NCI-H82 (cell line): ENCODE data around the gene STIM2.
A peak's percentile ranks its signal among the peaks of the same experiment; 100 is the strongest.

Experiments used
- DNase-seq: peaks from one replicate; lab custom pipeline; 2025; lab: John Stamatoyannopoulos, UW

STIM2 gene

GRCh38 chr4:26837993-26838842 is 22.4 kb upstream of the STIM2 start:
- DNase-seq: peak; percentile 11

GRCh38 chr4:26839016-26839415 is 21.6 kb upstream of the STIM2 start:
- DNase-seq: no peak

DNA sequence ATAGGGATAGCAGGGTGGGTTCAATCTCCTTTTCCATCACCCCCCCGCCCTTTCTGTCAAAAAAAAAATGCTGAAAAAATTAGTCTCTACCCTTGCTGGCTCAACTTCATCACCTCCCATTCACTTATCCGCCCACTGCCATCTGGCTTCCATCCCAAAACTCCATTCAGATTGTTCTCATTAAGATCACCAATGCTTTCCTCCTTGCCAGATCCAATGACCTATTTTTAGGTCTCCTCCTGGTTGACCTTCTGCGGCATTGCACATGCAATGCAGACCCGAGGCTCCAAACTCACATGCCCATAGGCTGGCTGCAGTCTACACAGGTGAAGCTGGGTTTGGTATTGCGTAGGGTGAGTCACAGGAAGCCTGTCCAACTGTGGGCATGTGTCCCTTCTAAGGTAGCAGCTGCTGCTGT is 21.1 kb upstream of the STIM2 start:
- DNase-seq: peak; percentile 83

DNA sequence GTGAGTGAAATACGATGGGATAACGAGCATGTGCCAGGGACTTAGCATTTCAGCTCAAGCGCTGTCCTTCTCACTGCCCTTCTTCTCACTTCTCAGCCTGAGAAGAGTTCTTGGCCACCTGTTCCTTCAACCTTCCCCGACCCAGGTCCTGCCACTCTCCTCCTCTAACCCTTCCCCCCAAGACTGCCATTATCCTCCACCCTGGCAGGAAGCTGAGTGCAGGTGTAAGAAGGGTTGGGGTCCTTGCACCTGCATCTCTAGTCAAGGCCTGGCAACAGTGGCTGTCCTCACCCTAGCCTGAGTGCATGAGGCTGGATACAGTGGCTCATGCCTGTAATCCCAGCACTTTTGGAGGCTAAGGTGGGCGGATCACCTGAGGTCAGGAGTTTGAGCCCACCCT is 19.9 kb upstream of the STIM2 start:
- no peak for DNase-seq

- DNase-seq: no peak
These were observed 17.7 kb upstream of the STIM2 start for GRCh38 chr4:26842911-26843310.

GRCh38 chr4:26850528-26850927 is 10.1 kb upstream of the STIM2 start:
- no peak for DNase-seq

DNA sequence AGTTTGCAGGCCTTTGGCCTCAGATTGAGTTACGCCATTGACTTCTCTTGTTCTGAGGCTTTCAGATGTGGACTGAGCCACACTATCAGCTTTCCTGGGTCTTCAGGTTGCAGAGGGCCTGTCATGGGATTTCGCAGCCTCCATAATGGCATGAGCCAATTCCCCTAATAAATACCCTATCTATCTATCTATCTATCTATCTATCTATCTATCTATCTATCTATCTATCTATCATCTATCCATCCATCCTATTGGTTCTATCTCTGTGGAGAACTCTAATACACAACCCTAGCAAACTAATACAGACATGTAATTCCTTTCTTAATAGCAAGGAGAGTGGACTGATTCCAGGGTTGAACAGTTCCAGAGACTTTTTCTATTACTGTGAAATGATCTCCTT is 9.5 kb upstream of the STIM2 start:
- no peak for DNase-seq

DNA sequence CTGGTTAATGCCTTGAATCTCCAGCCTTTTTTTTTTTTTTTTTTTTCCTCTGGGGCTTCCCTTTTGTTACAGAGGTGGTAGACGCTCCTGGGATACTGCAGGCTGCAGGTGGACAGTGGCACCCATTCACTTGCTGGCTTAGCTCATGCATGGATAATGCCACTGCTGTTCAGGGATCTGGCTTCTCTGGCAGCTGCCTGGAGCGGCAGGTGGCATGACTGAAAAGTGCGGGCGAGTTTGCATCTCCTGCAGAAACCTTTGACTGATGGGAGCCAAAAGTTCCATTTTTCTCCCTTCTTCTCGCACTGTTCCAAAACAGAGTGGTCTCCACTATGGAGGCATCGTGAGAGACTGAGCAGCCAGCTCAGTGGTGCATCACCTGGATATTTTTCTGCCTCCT is 5.9 kb upstream of the STIM2 start:
- peak; percentile 2 for DNase-seq

DNA sequence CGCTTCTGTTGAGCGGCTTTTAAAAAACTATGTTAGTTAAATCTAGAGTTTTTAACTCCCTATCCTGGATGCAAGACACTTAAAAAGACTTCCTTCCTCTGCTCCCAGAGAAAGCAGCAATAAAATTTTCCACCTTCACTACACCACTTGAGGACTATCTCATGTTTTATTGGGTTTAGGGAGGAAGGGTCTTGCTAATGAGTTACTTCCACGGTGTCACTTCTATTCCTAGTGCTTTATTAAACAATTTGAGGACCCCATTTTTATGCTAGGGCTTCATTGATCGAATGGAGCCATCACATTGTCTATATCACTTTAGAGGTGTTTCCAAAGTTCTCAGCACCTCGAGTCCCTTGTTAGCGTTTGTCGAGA is 3.7 kb upstream of the STIM2 start:
- DNase-seq: no peak

GRCh38 chr4:26857278-26858034 is 3.2 kb upstream of the STIM2 start:
- DNase-seq: peak; percentile 85

- DNase-seq: peak; percentile 24
These were observed 2.4 kb upstream of the STIM2 start for GRCh38 chr4:26858035-26858918.

- DNase-seq: peak; percentile 40
These were observed 1.7 kb upstream of the STIM2 start for GRCh38 chr4:26858947-26859401.

DNA sequence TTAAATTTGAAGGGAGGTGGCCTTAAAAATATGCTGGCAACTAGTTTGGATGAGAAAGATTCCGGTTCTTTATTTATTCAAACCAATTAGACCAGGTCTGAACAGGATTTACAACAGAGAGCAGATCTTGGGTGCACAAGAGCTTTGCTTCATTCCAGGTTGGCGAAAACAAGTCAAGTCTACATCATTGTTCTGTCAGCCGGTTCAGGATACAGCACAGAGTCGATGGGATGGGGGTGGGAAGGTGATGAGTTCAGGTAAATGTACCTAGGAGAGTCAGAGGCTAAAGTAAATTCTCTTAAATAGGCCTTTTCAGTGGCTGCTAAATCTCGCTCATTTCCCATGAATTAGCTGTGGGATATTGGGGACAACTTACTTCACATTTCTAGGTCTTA is 882 bp upstream of the STIM2 start:
- DNase-seq: no peak

GRCh38 chr4:26860922-26861433 is 337 bp downstream of the STIM2 start:
- DNase-seq: peak; percentile 49

DNA sequence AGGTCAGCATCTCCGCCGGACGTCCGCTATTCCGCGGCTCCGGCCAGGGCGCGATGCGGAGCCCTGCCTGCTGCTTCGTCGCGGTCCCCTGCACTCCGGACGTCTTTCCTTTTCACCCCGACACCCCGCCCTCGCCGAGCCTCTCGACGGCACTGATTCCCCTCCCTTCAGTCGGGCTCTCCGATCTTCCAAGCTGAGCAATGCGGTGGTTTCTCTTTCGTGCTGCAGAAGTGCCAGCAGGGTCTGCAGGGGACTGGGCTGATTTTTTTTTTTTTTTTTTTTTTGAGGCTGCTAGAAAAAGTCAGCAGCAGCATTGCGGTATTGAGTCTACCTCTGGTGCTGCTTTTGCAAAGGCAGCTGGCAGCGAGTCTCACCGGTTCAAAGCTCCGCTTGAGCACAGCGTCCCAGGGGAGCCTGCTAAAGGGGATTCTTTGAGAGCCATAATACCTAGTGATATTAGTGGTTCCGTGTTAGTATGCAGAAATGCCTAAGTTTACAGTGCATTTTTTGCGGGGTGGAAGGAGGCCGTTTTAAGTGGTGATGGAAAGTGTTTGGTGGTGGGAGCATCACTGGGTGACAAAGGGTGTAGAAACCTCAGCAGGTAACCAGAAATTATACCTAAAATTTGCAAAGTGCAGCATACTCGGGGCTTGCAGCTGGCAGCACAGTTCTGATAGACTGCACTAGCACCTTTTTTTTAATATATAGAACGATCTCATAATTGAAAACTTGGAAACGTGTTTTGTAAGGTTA is 969 bp downstream of the STIM2 start:
- peak; percentile 88 for DNase-seq

- peak; percentile 39 for DNase-seq
These were observed 1.8 kb downstream of the STIM2 start for GRCh38 chr4:26862381-26862915.

DNA sequence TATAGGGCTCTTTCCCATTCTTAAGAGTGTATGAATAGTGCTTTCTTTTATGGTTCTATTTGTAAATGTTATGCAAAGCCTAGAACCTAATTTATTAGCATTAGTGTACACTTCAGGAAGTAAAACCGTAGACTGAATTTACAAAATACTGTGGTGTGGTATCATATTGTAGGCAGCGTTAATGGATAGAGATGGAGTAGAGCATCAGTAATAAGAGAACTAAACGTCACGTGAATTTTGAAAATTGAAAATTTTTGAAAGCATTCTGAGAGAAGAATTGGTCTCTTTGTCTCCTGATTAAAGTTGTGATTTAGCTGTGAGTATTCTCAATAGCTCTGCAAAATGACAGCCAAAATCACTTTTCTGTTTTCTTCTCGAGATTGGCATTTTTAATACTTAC is 2.9 kb downstream of the STIM2 start:
- DNase-seq: no peak

- DNase-seq: no peak
These were observed 4.3 kb downstream of the STIM2 start for GRCh38 chr4:26864899-26865298.

DNA sequence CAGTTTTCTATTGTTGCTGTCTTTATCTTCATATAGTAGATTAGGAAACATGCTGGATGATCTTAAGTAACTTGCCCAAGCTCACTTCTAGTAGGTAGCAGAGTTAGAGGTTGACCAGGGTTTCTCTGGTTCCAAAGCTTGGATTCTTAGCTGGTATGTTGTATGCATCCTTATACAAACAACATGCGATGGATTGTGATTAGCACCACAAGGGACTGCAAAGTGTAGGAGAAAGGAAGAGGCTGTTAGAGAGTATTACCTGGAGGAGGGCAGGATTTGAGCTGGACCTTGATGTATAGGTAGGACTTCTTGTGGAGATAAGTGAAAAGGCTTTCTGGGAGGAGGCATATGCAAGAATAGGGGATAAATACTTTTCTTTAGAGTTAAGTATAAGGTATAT is 5.6 kb downstream of the STIM2 start:
- DNase-seq: no peak

DNA sequence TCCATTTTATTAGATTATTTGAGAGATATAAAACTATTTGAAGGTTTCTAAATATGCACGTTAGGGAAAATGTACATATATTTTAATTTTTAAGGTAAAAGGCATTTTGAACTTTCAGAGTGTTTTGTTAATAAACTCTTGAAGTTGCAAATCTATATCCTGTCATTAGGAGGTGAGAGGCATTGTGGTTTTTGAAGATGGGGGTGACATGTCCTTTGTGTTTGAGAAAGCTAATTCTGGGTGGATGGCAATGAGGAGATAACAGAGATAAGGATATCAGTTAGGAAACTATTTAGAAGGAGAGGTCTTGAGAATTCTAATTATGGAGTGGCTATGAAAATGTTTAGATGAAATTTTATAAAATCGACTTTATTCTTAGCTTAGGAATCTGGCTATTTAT is 6.1 kb downstream of the STIM2 start:
- no peak for DNase-seq
